K562 (cell line): ENCODE data around the gene SETDB1. TPM values are rescaled to one million over a fixed set of nuclear protein-coding genes. Genes with fewer than 3 reads are reported as not detected.
A peak's percentile ranks its signal among the peaks of the same experiment; 100 is the strongest.

ENCODE experiments used
- AFF4 ChIP-seq: sonication (generic); formaldehyde crosslinking; IDR thresholded peaks from 2 replicates; pipeline ENCODE4 v1.8.0; 2023; ENCODE audit warnings: mild to moderate bottlenecking, missing genetic modification reagents
- CBX5 ChIP-seq: IDR thresholded peaks from 2 replicates; pipeline ENCODE4 v1.6.1; 2014; ENCODE audit warnings: low read depth, borderline replicate concordance
- DNMT1 ChIP-seq: fragments of 450-650 bp; IDR thresholded peaks from 2 replicates; pipeline ENCODE4 v1.6.1; 2016; ENCODE audit warnings: antibody characterized with exemption, mild to moderate bottlenecking
- NRF1 ChIP-seq, 2 experiments: fragments of 450-650 bp; IDR thresholded peaks in 1 of 2; conservative IDR thresholded peaks in 1 of 2; 2 replicates each; pipeline ENCODE4 v1.6.1; 2014; ENCODE audit warnings: mild to moderate bottlenecking in 2 of 2
- PTRF ChIP-seq: fragments of 450-650 bp; IDR thresholded peaks from 2 replicates; pipeline ENCODE4 v1.6.1; 2016; ENCODE audit warnings: mild to moderate bottlenecking, missing genetic modification characterization, missing compliant biosample characterization
- RCOR1 ChIP-seq, 2 experiments: IDR thresholded peaks; 2 replicates each; pipeline ENCODE4 v1.6.1; 2012; ENCODE audit warnings: low read depth in 2 of 2, low read length in 2 of 2, borderline replicate concordance in 1 of 2, improper control_type of control experiment in 1 of 2
- SNAPC5 ChIP-seq: fragments of 250-450 bp; sonication (Bioruptor Pico); IDR thresholded peaks from 2 replicates; pipeline ENCODE4 v1.8.0; 2021; ENCODE audit warnings: moderate library complexity, mild to moderate bottlenecking, inconsistent platforms
- STAT5A ChIP-seq: IDR thresholded peaks from 2 replicates; pipeline ENCODE4 v1.6.1; 2012; ENCODE audit warnings: low read length, inconsistent platforms, borderline replicate concordance
- TAF1 ChIP-seq: IDR thresholded peaks from 2 replicates; pipeline ENCODE4 v1.6.1; 2011; ENCODE audit warnings: mild to moderate bottlenecking, low read length, moderate library complexity; ENCODE audit not compliant: insufficient read depth, control insufficient read depth, severe bottlenecking; ENCODE audit errors: extremely low read depth
- TEAD2 ChIP-seq: fragments of 450-650 bp; IDR thresholded peaks from 2 replicates; pipeline ENCODE4 v1.6.1; 2016; ENCODE audit warnings: missing genetic modification characterization, control low read depth, missing compliant biosample characterization
- ZNF121 ChIP-seq: sonication (generic); formaldehyde crosslinking; conservative IDR thresholded peaks from 2 replicates; pipeline ENCODE4 v1.8.0; 2022; ENCODE audit warnings: missing genetic modification reagents
- ZNF277 ChIP-seq: fragments of 250-450 bp; sonication (Bioruptor Pico); IDR thresholded peaks from 2 replicates; pipeline ENCODE4 v1.8.0; 2022; ENCODE audit warnings: inconsistent platforms, mild to moderate bottlenecking, moderate library complexity, borderline replicate concordance
- ZNF780A ChIP-seq: fragments of 250-450 bp; sonication (Bioruptor Pico); IDR thresholded peaks from 2 replicates; pipeline ENCODE4 v1.5.0; 2021; ENCODE audit warnings: mild to moderate bottlenecking
- ZSCAN29 ChIP-seq: fragments of 450-650 bp; IDR thresholded peaks from 2 replicates; pipeline ENCODE4 v1.6.1; 2017
- polyA plus RNA-seq, 8 experiments: library from polyadenylated mRNA; depleted of rRNA in 4 of 8; stranded (reverse) in 5 of 8; unstranded in 3 of 8; fragments of >200 nt; fragmentation: Nextera tagmentation in 2 of 8; fragmentation: Illumina TruSeq in 1 of 8; extraction: Ambion mirVana in 2 of 8; extraction: Trizol in 1 of 8; gene quantifications; 2 replicates each; pipeline versions ENCODE4 v1.2.1 to v1.2.3, GENCODE V29; 2011 to 2014; ENCODE audit warnings: inconsistent platforms in 1 of 8, missing spikeins in 1 of 8
- total RNA-seq, 7 experiments: library from RNA; depleted of rRNA in 6 of 7; stranded (reverse); fragments of >200 nt in 6 of 7; fragmentation: Illumina TruSeq in 2 of 7; extraction: Trizol in 2 of 7; gene quantifications; 2 replicates each; pipeline versions ENCODE4 v1.2.1 to v1.2.3, GENCODE V29; 2011 to 2021; ENCODE audit warnings: low replicate concordance in 1 of 7
- TF ChIP-seq, protein P1 (sequence below): fragments of 200-400 bp; formaldehyde crosslinking; IDR thresholded peaks from 2 replicates; pipeline ENCODE4 v1.6.1; 2017; ENCODE audit warnings: mild to moderate bottlenecking, low read depth, low read length, moderate library complexity
- TF ChIP-seq, protein P2 (sequence below): sonication (generic); formaldehyde crosslinking; IDR thresholded peaks from 2 replicates; pipeline ENCODE4 v1.8.0; 2022; ENCODE audit warnings: mild to moderate bottlenecking, missing genetic modification reagents

The SETDB1 gene
- total and polyA plus RNA-seq, 9 of the 15 experiments (the other 6 are each of a cell fraction or from before 2014, with no cell fraction given) = 21.5 to 64.4 (median 42.0) TPM

- TF ChIP-seq ZNF277 (CRISPR knock-in tag) (no peak), SNAPC5 (CRISPR knock-in tag) (no peak), AFF4 (peak; percentile 85; the same call in 1 of the 2 replicates), ZNF780A (CRISPR knock-in tag) (no peak), STAT5A (no peak; the same call in 1 of the 2 replicates), ZNF121 (CRISPR knock-in tag) (no peak), CBX5 (no peak), TEAD2 (tag) (no peak), RCOR1 (IDR thresholded peaks at IDR 0.05; ENCODE audit: borderline replicate concordance in 1 of 2, low read depth in 2 of 2, low read length in 2 of 2) (peak in 1 of 2 experiments; percentile 71; a peak in 3 of 4 replicates), PTRF (tag) (no peak), TAF1 (peak; percentile 14), DNMT1 (no peak), ZSCAN29 (no peak), NRF1 (conservative IDR thresholded peaks at IDR 0.05 in 1 of 2, IDR thresholded peaks at IDR 0.05 in 1 of 2) (no peak)
- TF ChIP-seq, protein P1, sequence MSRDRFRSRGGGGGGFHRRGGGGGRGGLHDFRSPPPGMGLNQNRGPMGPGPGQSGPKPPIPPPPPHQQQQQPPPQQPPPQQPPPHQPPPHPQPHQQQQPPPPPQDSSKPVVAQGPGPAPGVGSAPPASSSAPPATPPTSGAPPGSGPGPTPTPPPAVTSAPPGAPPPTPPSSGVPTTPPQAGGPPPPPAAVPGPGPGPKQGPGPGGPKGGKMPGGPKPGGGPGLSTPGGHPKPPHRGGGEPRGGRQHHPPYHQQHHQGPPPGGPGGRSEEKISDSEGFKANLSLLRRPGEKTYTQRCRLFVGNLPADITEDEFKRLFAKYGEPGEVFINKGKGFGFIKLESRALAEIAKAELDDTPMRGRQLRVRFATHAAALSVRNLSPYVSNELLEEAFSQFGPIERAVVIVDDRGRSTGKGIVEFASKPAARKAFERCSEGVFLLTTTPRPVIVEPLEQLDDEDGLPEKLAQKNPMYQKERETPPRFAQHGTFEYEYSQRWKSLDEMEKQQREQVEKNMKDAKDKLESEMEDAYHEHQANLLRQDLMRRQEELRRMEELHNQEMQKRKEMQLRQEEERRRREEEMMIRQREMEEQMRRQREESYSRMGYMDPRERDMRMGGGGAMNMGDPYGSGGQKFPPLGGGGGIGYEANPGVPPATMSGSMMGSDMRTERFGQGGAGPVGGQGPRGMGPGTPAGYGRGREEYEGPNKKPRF = no peak
- TF ChIP-seq, protein P2, sequence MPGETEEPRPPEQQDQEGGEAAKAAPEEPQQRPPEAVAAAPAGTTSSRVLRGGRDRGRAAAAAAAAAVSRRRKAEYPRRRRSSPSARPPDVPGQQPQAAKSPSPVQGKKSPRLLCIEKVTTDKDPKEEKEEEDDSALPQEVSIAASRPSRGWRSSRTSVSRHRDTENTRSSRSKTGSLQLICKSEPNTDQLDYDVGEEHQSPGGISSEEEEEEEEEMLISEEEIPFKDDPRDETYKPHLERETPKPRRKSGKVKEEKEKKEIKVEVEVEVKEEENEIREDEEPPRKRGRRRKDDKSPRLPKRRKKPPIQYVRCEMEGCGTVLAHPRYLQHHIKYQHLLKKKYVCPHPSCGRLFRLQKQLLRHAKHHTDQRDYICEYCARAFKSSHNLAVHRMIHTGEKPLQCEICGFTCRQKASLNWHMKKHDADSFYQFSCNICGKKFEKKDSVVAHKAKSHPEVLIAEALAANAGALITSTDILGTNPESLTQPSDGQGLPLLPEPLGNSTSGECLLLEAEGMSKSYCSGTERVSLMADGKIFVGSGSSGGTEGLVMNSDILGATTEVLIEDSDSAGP (CRISPR knock-in tag) = no peak
Measured at GRCh38 chr1:150979092-150980056, 53.2 kb downstream of the SETDB1 start (continued).
